Ramos (cell line): ENCODE results near the gene ELANE.

Experiments used
- in situ Hi-C: fragments of 300-500 bp; cut with MboI; formaldehyde crosslinking; loops from one replicate; pipeline ENCODE4 v1.14.3; 2022; ENCODE audit warnings: low sequenced_read_pairs; ENCODE audit not compliant: unreplicated experiment

Gene ELANE

DNA sequence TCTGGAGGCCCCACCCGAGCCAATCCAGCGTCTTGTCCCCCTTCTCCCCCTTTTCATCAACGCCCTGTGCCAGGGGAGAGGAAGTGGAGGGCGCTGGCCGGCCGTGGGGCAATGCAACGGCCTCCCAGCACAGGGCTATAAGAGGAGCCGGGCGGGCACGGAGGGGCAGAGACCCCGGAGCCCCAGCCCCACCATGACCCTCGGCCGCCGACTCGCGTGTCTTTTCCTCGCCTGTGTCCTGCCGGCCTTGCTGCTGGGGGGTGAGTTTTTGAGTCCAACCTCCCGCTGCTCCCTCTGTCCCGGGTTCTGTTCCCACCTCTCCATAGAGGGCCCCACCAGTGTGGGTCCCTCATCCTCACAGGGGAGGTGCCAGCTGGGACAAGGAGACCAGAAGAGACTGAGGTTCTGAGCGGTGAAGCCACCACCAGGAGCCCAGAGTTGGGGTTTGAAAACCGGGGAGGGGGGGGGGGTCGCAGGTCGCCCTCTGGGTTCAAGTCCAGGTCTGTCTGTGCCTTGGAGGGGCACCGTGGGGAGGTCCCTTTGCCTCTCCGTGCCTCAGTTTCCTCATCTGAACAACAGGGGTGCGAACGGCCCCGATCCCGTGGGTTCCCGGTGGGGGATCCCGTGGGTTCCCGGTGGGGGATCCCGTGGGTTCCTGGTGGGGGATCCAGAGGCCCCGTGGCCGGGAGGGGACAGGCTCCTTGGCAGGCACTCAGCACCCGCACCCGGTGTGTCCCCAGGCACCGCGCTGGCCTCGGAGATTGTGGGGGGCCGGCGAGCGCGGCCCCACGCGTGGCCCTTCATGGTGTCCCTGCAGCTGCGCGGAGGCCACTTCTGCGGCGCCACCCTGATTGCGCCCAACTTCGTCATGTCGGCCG, at the start of gene ELANE:
TSS of gene ELANE (plus strand) at position 168 of the 878 bp plus-strand sequence. CDS start at position 194, 26 bp downstream.
- in situ Hi-C loops = loop anchor here (10.0 kb wide), 1 partner anchor 132 kb away; the partner anchor contains the start of gene WDR18

DNA sequence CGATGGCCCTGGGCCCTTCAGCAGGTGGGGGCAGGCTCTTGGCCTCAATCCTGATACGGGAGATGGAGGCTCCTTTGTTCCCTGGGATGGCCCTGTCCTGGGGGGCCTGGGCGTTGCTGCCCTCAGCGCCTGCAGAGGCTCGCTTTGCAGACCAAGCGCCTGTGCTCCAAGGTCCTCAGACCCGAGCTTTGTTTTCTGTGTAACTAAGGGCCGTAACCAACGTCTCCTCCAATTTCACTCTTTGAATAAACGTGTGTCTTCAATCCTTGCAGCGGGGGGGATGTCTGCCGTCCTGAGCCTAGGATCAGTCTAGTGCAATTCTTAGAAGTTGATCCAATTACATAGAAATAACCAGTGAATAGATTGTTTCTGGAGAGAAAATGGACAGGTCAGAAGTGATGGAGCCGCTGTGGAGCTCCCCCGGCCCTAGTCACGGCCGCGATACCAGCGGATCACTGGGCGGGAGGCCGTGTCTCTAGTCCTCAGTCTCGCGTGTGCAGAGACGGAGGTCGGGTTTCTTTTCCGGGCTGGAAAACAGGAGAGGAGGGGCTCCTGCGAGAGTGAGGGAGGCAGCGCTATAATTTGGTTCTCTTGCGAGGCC, 49.5 kb upstream of the ELANE start:
- in situ Hi-C loops = no loop called here

- in situ Hi-C loops = no loop called here
Observed at GRCh38 chr19:803099-803561, 49.0 kb upstream of the ELANE start.

DNA sequence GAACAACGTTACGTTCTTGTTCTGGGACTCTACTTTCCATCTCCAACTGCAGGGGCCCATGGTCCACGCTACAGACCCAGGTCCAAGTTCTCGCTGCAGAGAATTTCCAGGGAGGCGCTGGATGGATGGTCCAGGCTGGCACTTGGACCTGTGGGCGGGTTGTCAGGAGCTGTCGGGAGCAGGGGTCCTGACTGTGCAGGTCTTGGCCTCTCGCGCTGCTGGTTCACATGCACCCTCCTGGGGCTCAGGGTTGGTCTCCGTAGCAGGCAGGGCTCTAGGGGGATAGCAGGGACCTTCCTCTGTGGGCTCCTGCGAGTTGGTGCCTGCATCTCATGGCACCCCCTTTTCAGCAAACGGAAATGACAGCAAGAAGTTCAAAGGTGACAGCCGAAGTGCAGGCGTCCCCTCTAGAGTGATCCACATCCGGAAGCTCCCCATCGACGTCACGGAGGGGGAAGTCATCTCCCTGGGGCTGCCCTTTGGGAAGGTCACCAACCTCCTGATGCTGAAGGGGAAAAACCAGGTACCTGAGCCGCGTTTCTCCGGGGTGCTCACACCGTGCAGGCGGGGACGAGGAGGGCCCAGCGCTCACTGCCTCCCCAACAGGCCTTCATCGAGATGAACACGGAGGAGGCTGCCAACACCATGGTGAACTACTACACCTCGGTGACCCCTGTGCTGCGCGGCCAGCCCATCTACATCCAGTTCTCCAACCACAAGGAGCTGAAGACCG, 48.3 kb upstream of the ELANE start:
- in situ Hi-C loops = no loop called here

DNA sequence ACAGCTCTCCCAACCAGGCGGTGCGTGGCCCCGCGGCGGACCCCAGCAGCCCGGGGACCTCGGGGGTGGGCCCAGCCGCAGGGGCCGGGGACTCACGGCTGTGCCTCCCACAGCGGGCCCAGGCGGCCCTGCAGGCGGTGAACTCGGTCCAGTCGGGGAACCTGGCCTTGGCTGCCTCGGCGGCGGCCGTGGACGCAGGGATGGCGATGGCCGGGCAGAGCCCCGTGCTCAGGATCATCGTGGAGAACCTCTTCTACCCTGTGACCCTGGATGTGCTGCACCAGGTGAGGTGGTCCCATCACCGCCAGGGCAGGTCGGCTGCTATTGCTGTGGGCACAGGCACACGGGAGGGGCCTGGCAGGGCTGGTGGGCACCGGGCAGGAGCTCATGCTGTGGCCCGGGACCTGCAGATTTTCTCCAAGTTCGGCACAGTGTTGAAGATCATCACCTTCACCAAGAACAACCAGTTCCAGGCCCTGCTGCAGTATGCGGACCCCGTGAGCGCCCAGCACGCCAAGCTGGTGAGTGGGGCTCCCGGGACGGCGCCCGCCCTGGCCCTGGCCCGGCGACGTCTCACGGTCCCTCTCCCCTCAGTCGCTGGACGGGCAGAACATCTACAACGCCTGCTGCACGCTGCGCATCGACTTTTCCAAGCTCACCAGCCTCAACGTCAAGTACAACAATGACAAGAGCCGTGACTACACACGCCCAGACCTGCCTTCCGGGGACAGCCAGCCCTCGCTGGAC, 47.5 kb upstream of the ELANE start:
- in situ Hi-C loops = no loop called here

GRCh38 chr19:805166-805551, 46.9 kb upstream of the ELANE start:
- in situ Hi-C loops = no loop called here

GRCh38 chr19:805600-806550, 46.2 kb upstream of the ELANE start:
- in situ Hi-C loops = no loop called here

GRCh38 chr19:806815-807421, 45.2 kb upstream of the ELANE start:
- in situ Hi-C loops = no loop called here

DNA sequence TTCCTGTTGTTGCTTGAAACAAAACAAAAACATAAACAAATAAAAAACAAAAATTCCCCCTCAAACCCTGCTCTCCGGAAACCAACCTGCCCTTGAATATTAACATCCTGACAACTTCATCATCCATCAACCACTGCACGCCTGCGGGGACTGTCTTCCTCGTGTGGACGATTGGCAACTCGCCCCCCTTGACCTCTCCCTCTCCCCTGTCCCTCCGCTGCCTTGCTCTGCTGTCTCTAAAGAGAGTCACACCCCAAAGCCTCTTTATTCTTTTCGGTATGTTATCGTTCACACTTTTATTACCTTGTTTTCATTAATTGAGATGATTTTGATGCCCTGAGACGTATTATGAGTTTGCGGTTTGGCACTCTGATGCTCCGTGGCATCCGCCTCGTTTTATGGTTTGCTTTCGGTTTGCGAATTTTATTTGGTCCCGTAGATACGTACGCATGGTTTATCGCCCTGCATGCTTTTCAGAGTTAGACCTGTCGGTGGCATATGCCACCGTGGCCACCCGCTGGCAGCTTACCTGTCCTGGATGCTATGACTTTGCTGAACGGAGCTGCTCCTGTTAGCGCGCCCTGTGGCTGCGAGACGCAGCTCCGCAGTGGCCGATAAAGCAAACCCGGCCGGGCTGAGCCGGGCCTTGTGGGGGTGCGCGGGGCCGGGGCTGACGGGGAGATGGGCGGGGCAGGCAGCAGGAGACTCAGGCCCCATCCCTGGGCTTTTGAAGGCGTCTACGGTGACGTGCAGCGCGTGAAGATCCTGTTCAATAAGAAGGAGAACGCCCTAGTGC, 44.3 kb upstream of the ELANE start:
- in situ Hi-C loops = no loop called here

DNA sequence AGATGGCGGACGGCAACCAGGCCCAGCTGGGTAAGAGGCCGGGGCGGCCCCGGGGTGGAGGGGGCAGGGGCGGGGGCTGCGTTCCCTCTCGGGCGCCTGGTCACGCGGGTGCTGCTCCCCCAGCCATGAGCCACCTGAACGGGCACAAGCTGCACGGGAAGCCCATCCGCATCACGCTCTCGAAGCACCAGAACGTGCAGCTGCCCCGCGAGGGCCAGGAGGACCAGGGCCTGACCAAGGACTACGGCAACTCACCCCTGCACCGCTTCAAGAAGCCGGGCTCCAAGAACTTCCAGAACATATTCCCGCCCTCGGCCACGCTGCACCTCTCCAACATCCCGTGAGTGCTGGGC, 43.7 kb upstream of the ELANE start:
- in situ Hi-C loops = no loop called here

DNA sequence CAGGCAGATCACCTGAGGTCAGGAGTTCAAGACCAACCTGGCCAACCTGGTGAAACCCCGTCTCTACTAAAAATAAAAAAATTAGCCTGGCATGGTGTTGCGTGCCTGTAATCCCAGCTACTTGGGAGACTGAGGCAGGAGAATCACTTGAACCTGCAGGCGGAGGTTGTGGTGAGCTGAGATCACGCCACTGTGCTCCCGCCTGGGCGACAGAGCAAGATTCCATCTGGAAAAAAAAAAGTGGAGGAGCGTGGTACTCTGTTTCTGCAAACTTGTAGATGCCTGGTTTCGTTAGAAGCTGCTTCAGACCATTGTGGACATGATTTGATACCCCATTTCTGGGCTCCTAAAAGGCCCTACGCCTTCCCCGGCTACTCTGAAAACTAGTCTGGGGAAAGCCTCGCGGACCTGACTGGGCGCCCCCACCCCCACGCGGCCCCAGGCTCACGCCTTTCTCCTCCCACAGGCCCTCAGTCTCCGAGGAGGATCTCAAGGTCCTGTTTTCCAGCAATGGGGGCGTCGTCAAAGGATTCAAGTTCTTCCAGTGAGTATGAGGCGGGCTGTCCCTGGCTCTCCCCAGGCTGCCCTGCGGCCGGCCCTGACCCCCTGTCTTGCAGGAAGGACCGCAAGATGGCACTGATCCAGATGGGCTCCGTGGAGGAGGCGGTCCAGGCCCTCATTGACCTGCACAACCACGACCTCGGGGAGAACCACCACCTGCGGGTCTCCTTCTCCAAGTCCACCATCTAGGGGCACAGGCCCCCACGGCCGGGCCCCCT, 41.8 kb upstream of the ELANE start:
- in situ Hi-C loops = no loop called here

- in situ Hi-C loops = no loop called here
Observed at GRCh38 chr19:810883-811489, 41.1 kb upstream of the ELANE start.

GRCh38 chr19:811506-812048, 40.5 kb upstream of the ELANE start:
- in situ Hi-C loops = no loop called here

- in situ Hi-C loops = no loop called here
Observed at GRCh38 chr19:812049-812746, 39.9 kb upstream of the ELANE start.

GRCh38 chr19:812747-813218, 39.3 kb upstream of the ELANE start:
- in situ Hi-C loops = no loop called here
